ENCODE data around the gene UBE2O. TPM values are rescaled to one million over a fixed set of nuclear protein-coding genes. Genes with fewer than 3 reads are reported as not detected.

UBE2O gene
- polyA plus RNA-seq, 1 of the 3 experiments (the other 2 are of a cell fraction): 25.4 TPM

DNA sequence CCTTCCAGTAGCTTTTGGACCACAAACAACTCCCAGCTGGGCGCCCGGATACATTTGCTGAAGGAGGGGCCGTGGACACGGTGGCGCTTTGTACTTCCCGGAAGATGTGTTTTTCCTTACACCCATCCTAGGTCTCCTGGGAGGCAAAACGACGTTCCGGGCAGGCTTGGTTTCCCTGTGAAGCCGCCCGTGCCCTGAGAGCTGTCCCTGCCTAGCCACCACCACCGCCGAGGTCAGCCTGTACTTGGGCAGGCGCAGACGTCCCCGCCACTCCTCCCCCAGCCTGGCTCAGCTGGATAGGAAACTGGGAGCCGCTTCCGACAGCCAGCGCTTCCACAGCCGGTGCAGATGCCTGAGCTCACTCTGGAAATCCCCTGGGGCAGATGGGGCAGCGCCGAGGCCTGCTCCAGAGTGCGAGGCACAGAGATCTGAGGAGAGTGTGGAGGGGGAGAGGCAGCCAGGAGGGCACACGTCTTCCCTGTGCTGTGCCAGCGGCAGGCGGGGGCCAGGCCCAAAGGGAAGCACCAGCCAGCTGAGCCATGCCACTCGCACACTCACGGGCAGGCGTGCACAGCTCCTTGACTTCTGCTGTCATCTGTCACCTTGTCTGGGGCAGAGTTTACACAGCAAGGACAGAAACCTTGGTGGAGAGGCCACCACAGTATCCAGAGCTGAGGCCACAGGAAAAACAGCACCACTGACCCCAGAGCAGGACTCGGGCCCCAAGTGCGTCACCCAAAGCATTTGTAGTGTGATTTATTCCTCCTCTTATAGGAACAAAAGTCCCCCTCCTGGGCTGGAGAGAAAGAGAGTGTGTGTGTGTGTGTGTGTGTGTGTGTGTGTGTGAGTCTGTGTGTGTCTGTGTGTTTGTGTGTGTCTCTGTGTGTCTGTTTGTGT is 45.3 kb upstream of the UBE2O start:
- H3K4me1 ChIP-seq (ENCODE audit: control insufficient read depth in 1 of 2, insufficient read depth in 2 of 2, low read depth in 1 of 2, low read length in 1 of 2): peaks cover 23 to 71% of the 10 kb centered on the region in 2 experiments; a peak in 3 of 4 replicates
- H3K9ac ChIP-seq: peak overlapping the region; percentile 24; the same call in 1 of the 2 replicates
- H3K79me2 ChIP-seq (ENCODE audit: insufficient read depth): peaks cover 24% of the 10 kb centered on the region; the same call in 1 of the 2 replicates
- H3K4me2 ChIP-seq: peak overlapping the region; percentile 92
- DNase-seq: peak; percentile 96
- WGBS (ENCODE audit: low lambda C conversion rate): 34% methylated on average over 28 of the region's 31 CpGs
- no peaks in the 10 kb centered on the region for H4K20me1 ChIP-seq (ENCODE audit: insufficient read depth)
- H3F3A ChIP-seq (replicated peaks; ENCODE audit: insufficient read depth): peaks cover 15% of the 10 kb centered on the region
- peak overlapping the region; percentile 48 to 93 for H3K27ac ChIP-seq (ENCODE audit: low read depth in 2 of 2, low read length in 1 of 2)
- ChIA-PET POLR2A (interaction anchor here (0.6 to 1.6 kb wide), 5 partner anchors 40 to 981 kb away, joined by 3 to 6 read pairs (median 4); partner anchors contain the start of gene PRPSAP1), CTCF (interaction anchor here (1.1 to 56.8 kb wide), 10 partner anchors 9 to 218 kb away, joined by 3 to 1687 read pairs (median 26); partner anchors contain the start of genes AANAT, RHBDF2 and UBE2O)
- H2AFZ ChIP-seq (ENCODE audit: low read depth): no peak overlapping the region; the same call in 1 of the 2 replicates
- no peak overlapping the region for H3K4me3 ChIP-seq (ENCODE audit: low read depth in 2 of 2, low read length in 1 of 2)
- no peaks in the 10 kb centered on the region for H3K27me3 ChIP-seq (ENCODE audit: insufficient read depth)
- no peaks in the 10 kb centered on the region for H3K36me3 ChIP-seq (replicated peaks in 1 of 2; ENCODE audit: control insufficient read depth in 1 of 2, insufficient read depth in 2 of 2, low read length in 1 of 2)
- no peaks in the 10 kb centered on the region for H3K9me3 ChIP-seq
- no peaks in the 10 kb centered on the region for H3K9me2 ChIP-seq
- peak; percentile 96 for TF ChIP-seq RCOR1 (IDR thresholded peaks at IDR 0.05; ENCODE audit: low read length)
- TF ChIP-seq ELF1 (IDR thresholded peaks at IDR 0.05): no peak
- no peak for TF ChIP-seq FOXM1 (IDR thresholded peaks at IDR 0.05; ENCODE audit: low read depth)
- TF ChIP-seq TAF1 (IDR thresholded peaks at IDR 0.05; ENCODE audit: borderline replicate concordance, low read depth, low read length): no peak
- no peak for TF ChIP-seq TEAD4 (IDR thresholded peaks at IDR 0.05; ENCODE audit: borderline replicate concordance, insufficient read depth)
- TF ChIP-seq, protein P1, sequence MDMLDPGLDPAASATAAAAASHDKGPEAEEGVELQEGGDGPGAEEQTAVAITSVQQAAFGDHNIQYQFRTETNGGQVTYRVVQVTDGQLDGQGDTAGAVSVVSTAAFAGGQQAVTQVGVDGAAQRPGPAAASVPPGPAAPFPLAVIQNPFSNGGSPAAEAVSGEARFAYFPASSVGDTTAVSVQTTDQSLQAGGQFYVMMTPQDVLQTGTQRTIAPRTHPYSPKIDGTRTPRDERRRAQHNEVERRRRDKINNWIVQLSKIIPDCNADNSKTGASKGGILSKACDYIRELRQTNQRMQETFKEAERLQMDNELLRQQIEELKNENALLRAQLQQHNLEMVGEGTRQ (IDR thresholded peaks at IDR 0.05; ENCODE audit: borderline replicate concordance, low read depth, low read length): 0 out of 2 replicates have a peak, but pooled peaks have one; percentile 22
- TF ChIP-seq YY1 (IDR thresholded peaks at IDR 0.05; ENCODE audit: low read depth): no peak
- peak; percentile 95 for TF ChIP-seq MXI1 (IDR thresholded peaks at IDR 0.05; ENCODE audit: low read depth, low read length)
- peak; percentile 92 for TF ChIP-seq CHD2 (IDR thresholded peaks at IDR 0.05; ENCODE audit: low read length, partially characterized antibody)
- TF ChIP-seq EP300 (IDR thresholded peaks at IDR 0.05; ENCODE audit: borderline replicate concordance in 1 of 2, low read depth in 1 of 2, low read length in 1 of 2): peak in 1 of 2 experiments; percentile 66; a peak in 2 of 4 replicates
- TF ChIP-seq TCF12 (IDR thresholded peaks at IDR 0.05): peak; percentile 72
- TF ChIP-seq FOXJ3 (CRISPR knock-in tag; IDR thresholded peaks at IDR 0.05): peak; percentile 34; the same call in 1 of the 2 replicates
- peak; percentile 5 for TF ChIP-seq RFX5 (IDR thresholded peaks at IDR 0.05; ENCODE audit: low read length)
- TF ChIP-seq SMC3 (IDR thresholded peaks at IDR 0.05; ENCODE audit: low read depth, low read length): peak; percentile 28; the same call in 1 of the 2 replicates
- TF ChIP-seq SIN3A (IDR thresholded peaks at IDR 0.05; ENCODE audit: borderline replicate concordance, low read depth, low read length): peak; percentile 92
- TF ChIP-seq CTCF (IDR thresholded peaks at IDR 0.05): no peak
- peak; percentile 49; the same call in 1 of the 2 replicates for TF ChIP-seq NFIC (IDR thresholded peaks at IDR 0.05; ENCODE audit: borderline replicate concordance)
- TF ChIP-seq RXRA (IDR thresholded peaks at IDR 0.05; ENCODE audit: borderline replicate concordance, low read depth): no peak
- peak; percentile 67 for TF ChIP-seq NRF1 (IDR thresholded peaks at IDR 0.05; ENCODE audit: low read depth, low read length)
- peak; percentile 20; the same call in 1 of the 2 replicates for TF ChIP-seq POLR2AphosphoS5 (IDR thresholded peaks at IDR 0.05; ENCODE audit: low read depth, low read length)
- peak; percentile 40 for TF ChIP-seq RAD21 (IDR thresholded peaks at IDR 0.05; ENCODE audit: low read length)
- TF ChIP-seq, protein P2, sequence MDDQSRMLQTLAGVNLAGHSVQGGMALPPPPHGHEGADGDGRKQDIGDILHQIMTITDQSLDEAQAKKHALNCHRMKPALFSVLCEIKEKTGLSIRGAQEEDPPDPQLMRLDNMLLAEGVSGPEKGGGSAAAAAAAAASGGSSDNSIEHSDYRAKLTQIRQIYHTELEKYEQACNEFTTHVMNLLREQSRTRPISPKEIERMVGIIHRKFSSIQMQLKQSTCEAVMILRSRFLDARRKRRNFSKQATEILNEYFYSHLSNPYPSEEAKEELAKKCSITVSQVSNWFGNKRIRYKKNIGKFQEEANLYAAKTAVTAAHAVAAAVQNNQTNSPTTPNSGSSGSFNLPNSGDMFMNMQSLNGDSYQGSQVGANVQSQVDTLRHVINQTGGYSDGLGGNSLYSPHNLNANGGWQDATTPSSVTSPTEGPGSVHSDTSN (IDR thresholded peaks at IDR 0.05): peak; percentile 52
- no peak for TF ChIP-seq FOSL2 (IDR thresholded peaks at IDR 0.05; ENCODE audit: borderline replicate concordance, low read depth)
- peak; percentile 49 for TF ChIP-seq GABPA (IDR thresholded peaks at IDR 0.05; ENCODE audit: low read depth)
- TF ChIP-seq JUND (IDR thresholded peaks at IDR 0.05): no peak
- no peak for TF ChIP-seq ZBTB33 (IDR thresholded peaks at IDR 0.05; ENCODE audit: borderline replicate concordance, low read depth)

Data from SK-N-SH (cell line).